Transverse colon (tissue), 4 donors: ENCODE measurements around the gene SERGEF. TPM values are rescaled to one million over a fixed set of nuclear protein-coding genes. Genes with fewer than 3 reads are reported as not detected.

Experiments used
- DNase-seq: peaks from one replicate; pipeline ENCODE4 v3.0.0-alpha.2; 2019
- H3K27ac ChIP-seq, 4 donors: fragments of 200-600 bp; sonication (generic); 2 replicates each; pipeline ENCODE4 v1.5.1; 2016 to 2018; ENCODE audit warnings: inconsistent platforms in 4 of 4
- H3K27me3 ChIP-seq: fragments of 200-600 bp; sonication (generic); 2 replicates; pipeline ENCODE4 v1.5.1; 2017; ENCODE audit warnings: inconsistent platforms
- H3K36me3 ChIP-seq, 4 donors: fragments of 200-600 bp; sonication (generic); 2 replicates each; pipeline ENCODE4 v1.5.1; 2017 to 2019; ENCODE audit warnings: inconsistent platforms in 4 of 4
- H3K4me1 ChIP-seq, 4 donors: fragments of 200-600 bp; sonication (generic); 2 replicates each; pipeline ENCODE4 v1.5.1; 2017 to 2020; ENCODE audit warnings: inconsistent platforms in 4 of 4
- H3K4me3 ChIP-seq, 4 donors: fragments of 200-600 bp; sonication (generic); 1 replicate in 1 of 4; 2 replicates in 3 of 4; pipeline versions ENCODE4 v1.5.1 to v1.6.1; 2017 to 2019; ENCODE audit warnings: inconsistent platforms in 4 of 4
- H3K9me3 ChIP-seq, 2 donors: fragments of 200-600 bp; sonication (generic); 2 replicates each; pipeline ENCODE4 v1.5.1; 2017 to 2019; ENCODE audit warnings: inconsistent platforms in 2 of 2
- EP300 ChIP-seq: sonication (generic); formaldehyde crosslinking; IDR thresholded peaks from one replicate; pipeline ENCODE4 v1.6.1; 2017; ENCODE audit warnings: antibody characterized with exemption, low read depth
- POLR2A ChIP-seq: fragments of 450-650 bp; IDR thresholded peaks from one replicate; pipeline ENCODE4 v1.6.1; 2016; ENCODE audit warnings: antibody characterized with exemption, mild to moderate bottlenecking, moderate library complexity
- POLR2AphosphoS5 ChIP-seq, 3 donors: sonication (generic); formaldehyde crosslinking; IDR thresholded peaks; one replicate each; pipeline ENCODE4 v1.6.1; 2016; ENCODE audit warnings: antibody characterized with exemption in 3 of 3
- WGBS, 2 donors: methylation state at CpG; one replicate each; pipeline ENCODE4 v1.1.5; 2018; ENCODE audit warnings: low coverage in 1 of 2; 5-methylcytosine and 5-hydroxymethylcytosine counted together
- in situ Hi-C, 4 donors: fragments of 200-750 bp; cut with MboI; loops; one replicate each; pipeline versions ENCODE4 v1.15.0 to v1.15.1; 2017; ENCODE audit warnings: low sequenced_read_pairs in 3 of 4, low pct_ligation_motif_present in 1 of 4, low pct_unique_long_range_greater_than_20kb in 1 of 4
- intact Hi-C: fragments of 100-400 bp; cut with DNase I; formaldehyde crosslinking; loops from one replicate; pipeline ENCODE4 v1.15.1; 2023; ENCODE audit warnings: low total_unique reads
- total RNA-seq, 4 donors: library from RNA; depleted of rRNA; stranded (reverse); fragments of >200 nt; gene quantifications; one replicate each; pipeline ENCODE4 v1.1.0, GENCODE V29; 2016
- TF ChIP-seq, protein P1 (sequence below), 5 experiments: fragments of 200-600 bp in 3 of 5; fragments of 450-650 bp in 2 of 5; sonication (generic) in 3 of 5; IDR thresholded peaks; 1 replicate in 2 of 5; 2 replicates in 3 of 5; pipeline ENCODE4 v1.5.1; 2016 to 2017; ENCODE audit warnings: antibody characterized with exemption in 5 of 5, inconsistent platforms in 3 of 5, mild to moderate bottlenecking in 2 of 5, moderate library complexity in 1 of 5

Gene SERGEF
- total RNA-seq, 4 donors from 2014 or later, result 11.6 to 28.9 (median 19.1) TPM

DNA sequence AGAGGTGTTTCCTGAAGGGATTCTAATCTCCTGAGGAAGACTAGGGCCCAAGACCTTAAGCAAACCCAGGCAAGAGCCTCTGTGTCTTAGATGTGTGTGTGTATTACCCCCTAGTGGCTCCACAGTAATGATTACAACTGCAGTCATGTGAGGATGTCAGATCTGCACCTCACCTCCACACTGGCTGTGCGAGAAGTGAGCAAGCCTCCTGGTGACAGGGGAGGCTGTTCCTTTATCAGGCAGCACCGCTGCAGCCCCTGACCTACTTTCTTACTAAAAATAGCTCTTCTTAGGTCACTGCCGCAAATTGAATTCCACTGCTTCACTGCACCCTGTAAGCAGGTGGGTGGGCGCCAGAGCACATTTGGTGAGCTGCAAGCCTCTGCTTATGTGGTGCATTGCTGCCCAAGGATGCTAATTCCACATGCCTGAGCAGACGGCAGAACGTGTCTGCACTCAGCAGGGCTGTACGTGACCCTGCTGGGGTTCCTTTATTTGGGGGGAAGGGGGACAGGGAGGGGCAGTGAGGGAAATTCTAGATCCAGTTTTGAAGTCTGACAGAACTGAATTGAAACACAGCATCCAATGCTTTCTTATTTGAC, 165.9 kb downstream of the SERGEF start:
- Histone ChIP-seq H3K4me1 (no peaks in the 10 kb centered on the region), H3K9me3 (no peaks in the 10 kb centered on the region), H3K27ac (no peak overlapping the region), H3K27me3 (no peaks in the 10 kb centered on the region), H3K36me3 (no peaks in the 10 kb centered on the region), H3K4me3 (no peak overlapping the region)
- intact Hi-C loops (no loop called here), in situ Hi-C loops (no loop called here)
- TF ChIP-seq EP300, result no peak
- no peak for TF ChIP-seq POLR2AphosphoS5 (IDR thresholded peaks at IDR 0.05)
- WGBS, 2 donors, result 58 to 80% methylated on average over 3 to 7 of the region's 7 CpGs
- no peak for DNase-seq

DNA sequence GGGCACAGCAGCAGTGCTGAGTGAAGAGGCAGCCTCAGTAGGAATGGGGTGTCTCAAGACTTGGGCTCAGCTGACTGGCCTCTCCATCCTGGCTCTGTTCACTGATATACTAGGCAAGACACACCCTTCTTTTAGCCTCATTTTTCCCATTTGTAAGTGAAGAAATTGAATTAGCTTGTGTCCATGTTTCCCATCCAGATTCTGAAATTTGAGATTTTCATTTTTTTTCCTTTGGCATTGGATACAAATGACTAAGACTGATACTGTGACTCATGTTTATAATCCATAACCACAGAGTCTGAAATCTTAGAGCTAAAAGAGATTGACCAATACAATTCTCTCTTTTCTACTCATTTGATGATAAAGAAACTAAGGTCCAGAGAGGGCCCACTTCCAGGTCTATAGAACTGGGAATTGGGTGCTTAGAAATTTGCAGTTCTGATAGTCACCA, 167.4 kb downstream of the SERGEF start:
- no peak overlapping the region for H3K27ac ChIP-seq
- no peaks in the 10 kb centered on the region for H3K27me3 ChIP-seq
- H3K4me3 ChIP-seq, result no peak overlapping the region
- in situ Hi-C loops (no loop called here), intact Hi-C loops (no loop called here)
- no peak for TF ChIP-seq POLR2A
- TF ChIP-seq, protein P1, sequence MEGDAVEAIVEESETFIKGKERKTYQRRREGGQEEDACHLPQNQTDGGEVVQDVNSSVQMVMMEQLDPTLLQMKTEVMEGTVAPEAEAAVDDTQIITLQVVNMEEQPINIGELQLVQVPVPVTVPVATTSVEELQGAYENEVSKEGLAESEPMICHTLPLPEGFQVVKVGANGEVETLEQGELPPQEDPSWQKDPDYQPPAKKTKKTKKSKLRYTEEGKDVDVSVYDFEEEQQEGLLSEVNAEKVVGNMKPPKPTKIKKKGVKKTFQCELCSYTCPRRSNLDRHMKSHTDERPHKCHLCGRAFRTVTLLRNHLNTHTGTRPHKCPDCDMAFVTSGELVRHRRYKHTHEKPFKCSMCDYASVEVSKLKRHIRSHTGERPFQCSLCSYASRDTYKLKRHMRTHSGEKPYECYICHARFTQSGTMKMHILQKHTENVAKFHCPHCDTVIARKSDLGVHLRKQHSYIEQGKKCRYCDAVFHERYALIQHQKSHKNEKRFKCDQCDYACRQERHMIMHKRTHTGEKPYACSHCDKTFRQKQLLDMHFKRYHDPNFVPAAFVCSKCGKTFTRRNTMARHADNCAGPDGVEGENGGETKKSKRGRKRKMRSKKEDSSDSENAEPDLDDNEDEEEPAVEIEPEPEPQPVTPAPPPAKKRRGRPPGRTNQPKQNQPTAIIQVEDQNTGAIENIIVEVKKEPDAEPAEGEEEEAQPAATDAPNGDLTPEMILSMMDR (IDR thresholded peaks at IDR 0.05), result no peak
- TF ChIP-seq EP300, result no peak
- H3K36me3 ChIP-seq, result no peaks in the 10 kb centered on the region
- H3K9me3 ChIP-seq, result no peaks in the 10 kb centered on the region
- no peaks in the 10 kb centered on the region for H3K4me1 ChIP-seq
- DNase-seq, result no peak

DNA sequence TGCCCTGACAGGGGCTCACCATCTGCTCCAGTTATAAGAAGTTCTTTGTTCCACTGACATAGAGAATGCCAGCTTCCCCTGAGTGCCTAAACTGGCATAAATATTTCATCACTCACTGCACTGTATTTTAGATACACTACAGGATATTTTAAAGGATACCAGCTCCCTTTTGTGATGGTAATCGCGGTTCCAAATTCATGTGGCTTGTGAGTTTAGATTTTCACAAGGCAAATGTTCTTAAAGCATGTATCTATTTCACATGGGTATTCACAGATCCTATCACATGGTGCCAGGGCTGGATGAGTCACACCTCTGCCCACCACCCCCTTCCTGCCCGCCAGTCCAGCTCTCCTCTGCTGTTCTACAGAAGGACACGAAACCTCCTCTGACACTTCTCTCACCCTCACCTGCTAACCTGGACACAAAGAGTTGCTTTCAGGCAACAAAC, 172.7 kb downstream of the SERGEF start:
- H3K36me3 ChIP-seq, result no peaks in the 10 kb centered on the region
- in situ Hi-C loops, result no loop called here
- intact Hi-C loops, result no loop called here

DNA sequence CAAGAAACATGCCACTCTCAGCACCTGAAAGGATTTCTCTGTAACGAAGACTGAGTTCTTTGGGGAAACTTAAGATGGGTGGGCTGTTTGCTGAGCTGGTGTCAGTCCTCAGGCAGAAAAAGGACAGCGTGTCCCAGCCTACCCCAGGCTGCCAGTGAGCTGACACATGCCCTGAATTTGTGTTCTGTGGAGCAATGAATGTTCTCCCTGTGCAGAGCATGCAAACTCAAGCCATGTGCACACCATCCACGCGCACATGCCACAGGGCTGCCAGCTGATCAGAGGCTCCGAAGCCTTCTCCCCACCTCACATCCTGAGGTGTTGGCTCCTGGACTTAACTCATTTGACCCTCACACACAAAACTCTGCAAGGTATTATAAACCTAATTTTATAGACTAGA, 173.4 kb downstream of the SERGEF start:
- in situ Hi-C loops (no loop called here), intact Hi-C loops (no loop called here)
- H3K36me3 ChIP-seq, result no peaks in the 10 kb centered on the region
- no peak for DNase-seq
- 84% methylated on average over 5 of the region's 5 CpGs; no CpG with 5 or more reads in 1 of the 2 donors for WGBS, 2 donors
- no peaks in the 10 kb centered on the region for H3K9me3 ChIP-seq
- H3K4me3 ChIP-seq, result no peak overlapping the region
- no peaks in the 10 kb centered on the region for H3K27me3 ChIP-seq
- H3K27ac ChIP-seq, result no peak overlapping the region
- TF ChIP-seq POLR2AphosphoS5 (IDR thresholded peaks at IDR 0.05) (no peak), EP300 (no peak), POLR2A (no peak)
- TF ChIP-seq, protein P1 (IDR thresholded peaks at IDR 0.05), result no peak
- H3K4me1 ChIP-seq, result no peaks in the 10 kb centered on the region

More for the DNA sequence above, 172.7 kb downstream of the SERGEF start:
- Histone ChIP-seq H3K4me1 (no peaks in the 10 kb centered on the region), H3K9me3 (no peaks in the 10 kb centered on the region), H3K4me3 (no peak overlapping the region), H3K27me3 (no peaks in the 10 kb centered on the region), H3K27ac (no peak overlapping the region)
- TF ChIP-seq POLR2A (no peak), POLR2AphosphoS5 (IDR thresholded peaks at IDR 0.05) (no peak), EP300 (no peak)
- TF ChIP-seq, protein P1 (IDR thresholded peaks at IDR 0.05), result no peak
- DNase-seq, result no peak
- WGBS, 2 donors, result 85% methylated on average over 4 of the region's 4 CpGs; no CpG with 5 or more reads in 1 of the 2 donors

DNA sequence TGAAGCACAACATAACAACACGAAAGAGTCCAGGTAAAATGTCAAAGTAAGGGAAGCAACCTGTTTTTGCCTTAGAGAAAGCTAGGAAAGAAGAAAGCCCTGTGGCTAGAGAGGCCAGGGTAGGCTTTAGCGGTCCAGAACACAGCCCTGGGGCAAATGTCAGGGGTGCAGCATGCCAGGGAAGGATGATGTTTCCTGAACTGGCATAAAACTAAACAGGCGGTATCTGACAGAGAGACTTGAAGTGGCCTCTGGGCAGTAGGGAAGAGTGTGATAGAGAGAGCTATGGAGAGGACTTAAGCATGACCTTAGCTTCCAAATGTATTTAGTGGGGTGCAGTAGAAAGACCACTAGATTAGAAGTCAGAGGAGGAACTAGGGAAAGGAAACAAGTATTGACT, 174.7 kb downstream of the SERGEF start:
- in situ Hi-C loops, result no loop called here
- WGBS, 2 donors, result 97 to 100% methylated on average over 2 to 3 of the region's 3 CpGs
- Histone ChIP-seq H3K4me3 (no peak overlapping the region), H3K27ac (no peak overlapping the region), H3K36me3 (no peaks in the 10 kb centered on the region), H3K4me1 (no peaks in the 10 kb centered on the region), H3K27me3 (no peaks in the 10 kb centered on the region), H3K9me3 (no peaks in the 10 kb centered on the region)
- intact Hi-C loops, result no loop called here
- TF ChIP-seq EP300 (no peak), POLR2A (no peak), POLR2AphosphoS5 (IDR thresholded peaks at IDR 0.05) (no peak)
- TF ChIP-seq, protein P1 (IDR thresholded peaks at IDR 0.05), result no peak
- DNase-seq, result no peak
